NCI-H748 treated with DMSO at 0.1 percent for 48 hours (cell line): ENCODE measurements around the gene BATF2.
"Not testable (repeated sequence)": the region's sequence is repeated elsewhere in the genome, so short reads cannot be mapped to it uniquely, and the experiment has no call there.

Source experiments
- DNase-seq: peaks from one replicate; lab custom pipeline; 2025; lab: John Stamatoyannopoulos, UW

The BATF2 gene

GRCh38 chr11:65013888-65014725 is 17.3 kb upstream of the BATF2 start, which contains the start of gene ARL2:
Gene ARL2, plus strand, starts transcription at chr11:65014160. Its CDS starts 48 bp downstream, at chr11:65014208.
- peak; percentile 66 for DNase-seq

- peak; percentile 64 for DNase-seq
Observed at GRCh38 chr11:65013130-65013887, 16.5 kb upstream of the BATF2 start.

- DNase-seq: no peak
Observed at GRCh38 chr11:65008873-65009272, 12.1 kb upstream of the BATF2 start.

GRCh38 chr11:65008016-65008415 is 11.2 kb upstream of the BATF2 start:
- DNase-seq: no peak

GRCh38 chr11:65003968-65004367 is 7.2 kb upstream of the BATF2 start:
- DNase-seq: not testable (repeated sequence)

- no peak for DNase-seq
Observed at GRCh38 chr11:65003282-65003681, 6.5 kb upstream of the BATF2 start.

GRCh38 chr11:65002706-65003105 is 5.9 kb upstream of the BATF2 start:
- DNase-seq: no peak

- DNase-seq: no peak
Observed at GRCh38 chr11:64999478-64999877, 2.7 kb upstream of the BATF2 start.

- DNase-seq: no peak
Observed at GRCh38 chr11:64998690-64999431, 2.1 kb upstream of the BATF2 start.

- DNase-seq: no peak
Observed at GRCh38 chr11:64998141-64998540, 1.4 kb upstream of the BATF2 start.

- no peak for DNase-seq
Observed at GRCh38 chr11:64996327-64996709, 453 bp downstream of the BATF2 start.

GRCh38 chr11:64994318-64994717 is 2.5 kb downstream of the BATF2 start:
- no peak for DNase-seq

- no peak for DNase-seq
Observed at GRCh38 chr11:64990222-64990923, 6.4 kb downstream of the BATF2 start.

GRCh38 chr11:64989416-64989815 is 7.4 kb downstream of the BATF2 start:
- DNase-seq: no peak

- no peak for DNase-seq
Observed at GRCh38 chr11:64987998-64988854, 8.5 kb downstream of the BATF2 start.

GRCh38 chr11:64983339-64983738 is 13.4 kb downstream of the BATF2 start:
- DNase-seq: not testable (repeated sequence)

GRCh38 chr11:64976651-64977050 is 20.1 kb downstream of the BATF2 start:
- no peak for DNase-seq

GRCh38 chr11:64974124-64974523 is 22.6 kb downstream of the BATF2 start:
- DNase-seq: no peak

- no peak for DNase-seq
Observed at GRCh38 chr11:64971421-64972233, 25.1 kb downstream of the BATF2 start, which contains the start of gene MAJIN. Gene MAJIN, minus strand, starts transcription at chr11:64972108. Its CDS starts 12,703 bp downstream, at chr11:64959405.

- DNase-seq: no peak
Observed at GRCh38 chr11:64970731-64971151, 26.0 kb downstream of the BATF2 start.
